Embryonic facial prominence (tissue), 1 donor: ENCODE results near the gene AGPAT2.
"Not testable (repeated sequence)": the region's sequence is repeated elsewhere in the genome, so short reads cannot be mapped to it uniquely, and the experiment has no call there.

ENCODE experiments used
- DNase-seq: peaks from one replicate; pipeline ENCODE4 v3.0.0-alpha.2; 2016; ENCODE audit errors: extremely low spot score

Gene AGPAT2

GRCh38 chr9:136720251-136720897 lies 33.1 kb upstream of the AGPAT2 start:
- DNase-seq: no peak

- DNase-seq: no peak
Observed at GRCh38 chr9:136719195-136719880, 32.1 kb upstream of the AGPAT2 start.

GRCh38 chr9:136718345-136719194 lies 31.3 kb upstream of the AGPAT2 start:
- DNase-seq: no peak

GRCh38 chr9:136717399-136717798 lies 30.1 kb upstream of the AGPAT2 start:
- DNase-seq: no peak

GRCh38 chr9:136714893-136715274 lies 27.6 kb upstream of the AGPAT2 start:
- DNase-seq: no peak

- no peak for DNase-seq
Observed at GRCh38 chr9:136714096-136714892, 27.0 kb upstream of the AGPAT2 start.

- DNase-seq: no peak
Observed at GRCh38 chr9:136713550-136713949, 26.3 kb upstream of the AGPAT2 start.

GRCh38 chr9:136712690-136713544 lies 25.7 kb upstream of the AGPAT2 start:
- DNase-seq: no peak

GRCh38 chr9:136711751-136712689 lies 24.8 kb upstream of the AGPAT2 start, which contains the start of gene DIPK1B:
Gene DIPK1B, plus strand, starts transcription at chr9:136712572. Its CDS starts 94 bp downstream, at chr9:136712666.
- no peak for DNase-seq

- DNase-seq: not testable (repeated sequence)
Observed at GRCh38 chr9:136711219-136711648, 24.0 kb upstream of the AGPAT2 start.

GRCh38 chr9:136710543-136710942 lies 23.3 kb upstream of the AGPAT2 start:
- DNase-seq: no peak

GRCh38 chr9:136709454-136710109 lies 22.3 kb upstream of the AGPAT2 start:
- no peak for DNase-seq

- DNase-seq: no peak
Observed at GRCh38 chr9:136707849-136708517, 20.7 kb upstream of the AGPAT2 start.

GRCh38 chr9:136707011-136707410 lies 19.8 kb upstream of the AGPAT2 start:
- no peak for DNase-seq

- no peak for DNase-seq
Observed at GRCh38 chr9:136705564-136705963, 18.3 kb upstream of the AGPAT2 start.

- DNase-seq: not testable (repeated sequence)
Observed at GRCh38 chr9:136704741-136705140, 17.5 kb upstream of the AGPAT2 start.

- DNase-seq: no peak
Observed at GRCh38 chr9:136703276-136703860, 16.1 kb upstream of the AGPAT2 start.

- no peak for DNase-seq
Observed at GRCh38 chr9:136701668-136702053, 14.4 kb upstream of the AGPAT2 start.
